ENCODE measurements around the gene NFRKB.

- TF ChIP-seq CTCF (IDR thresholded peaks at IDR 0.05; ENCODE audit: low read depth, low read length) (no peak), EZH2phosphoT487 (IDR thresholded peaks at IDR 0.05; ENCODE audit: low read depth) (no peak)
These were observed 48.7 kb downstream of the NFRKB start for GRCh38 chr11:129846508-129847335.
